ENCODE measurements around the gene TSPAN32. TPM values are rescaled to one million over a fixed set of nuclear protein-coding genes. Genes with fewer than 3 reads are reported as not detected.
A peak's percentile ranks its signal among the peaks of the same experiment; 100 is the strongest.

The TSPAN32 gene, protein sequence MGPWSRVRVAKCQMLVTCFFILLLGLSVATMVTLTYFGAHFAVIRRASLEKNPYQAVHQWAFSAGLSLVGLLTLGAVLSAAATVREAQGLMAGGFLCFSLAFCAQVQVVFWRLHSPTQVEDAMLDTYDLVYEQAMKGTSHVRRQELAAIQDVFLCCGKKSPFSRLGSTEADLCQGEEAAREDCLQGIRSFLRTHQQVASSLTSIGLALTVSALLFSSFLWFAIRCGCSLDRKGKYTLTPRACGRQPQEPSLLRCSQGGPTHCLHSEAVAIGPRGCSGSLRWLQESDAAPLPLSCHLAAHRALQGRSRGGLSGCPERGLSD
- total RNA-seq (60.0 TPM), polyA plus RNA-seq (10 to 100 TPM; 13.8 to 60.7 (median 31.0) TPM)

GRCh38 chr11:2301631-2302305 lies at the start of gene TSPAN32, which contains the start of gene C11orf21:
Gene TSPAN32 (plus strand): TSS chr11:2302013. CDS start chr11:2302150, 137 bp downstream.
Gene C11orf21 (minus strand): TSS chr11:2301918. CDS start chr11:2301808, 110 bp downstream.
- Histone ChIP-seq H3K36me3 (ENCODE audit: control insufficient read depth, insufficient read depth, low read length) (no peaks in the 10 kb centered on the region), H3K4me1 (ENCODE audit: control insufficient read depth, insufficient read depth, low read length, poor library complexity, severe bottlenecking) (peaks cover 83% of the 10 kb centered on the region), H3K9me3 (ENCODE audit: control insufficient read depth in 2 of 2, low read length in 2 of 2) (no peaks in the 10 kb centered on the region), H3K27ac (ENCODE audit: insufficient read depth, low read length, poor library complexity, severe bottlenecking) (peak within 1 kb of the TSS; percentile 80), H3K4me3 (ENCODE audit: low read depth, low read length) (peak within 1 kb of the TSS; percentile 81), H3K27me3 (ENCODE audit: control insufficient read depth, insufficient read depth, low read length) (no peaks in the 10 kb centered on the region)
- Mint-ChIP-seq H3K36me3 (peaks cover 10% of the 10 kb centered on the region), H3K27ac (peak within 1 kb of the TSS; percentile 90 to 96 (median 95)), H3K4me1 (peaks cover 0 to 82% (median 30%) of the 10 kb centered on the region in 4 donors), H3K27me3 (no peaks in the 10 kb centered on the region), H3K4me3 (peak within 1 kb of the TSS; percentile 94 to 99 (median 96)), H3K9me3 (no peaks in the 10 kb centered on the region)
- DNase-seq, result peak; percentile 59 to 92 (median 63)
- ATAC-seq (ENCODE audit: low read depth in 2 of 2), result peak; percentile 52 to 65

DNA sequence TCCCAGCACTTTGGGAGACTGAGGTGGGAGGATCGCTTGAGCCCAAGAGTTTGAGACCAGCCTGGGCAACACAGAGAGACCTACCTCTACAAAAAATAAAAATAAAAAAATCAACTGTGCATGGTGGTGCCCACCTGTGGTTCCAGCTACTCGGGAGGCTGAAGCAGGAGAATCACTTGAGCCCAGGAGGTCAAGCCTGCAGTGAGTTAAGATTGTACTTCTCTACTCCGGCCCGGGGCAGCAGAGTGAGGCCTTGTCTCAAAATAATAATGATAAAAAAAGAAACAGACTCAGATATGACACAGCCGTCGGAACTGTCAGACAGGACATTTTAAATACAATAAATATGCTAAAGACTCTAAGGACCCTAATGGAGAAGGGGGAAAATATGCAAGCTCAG lies 49.8 kb upstream of the TSPAN32 start:
- H3K27me3 ChIP-seq (ENCODE audit: control insufficient read depth, insufficient read depth, low read length), result no peaks in the 10 kb centered on the region
- H3K4me3 ChIP-seq (ENCODE audit: low read depth, low read length), result no peak overlapping the region
- no peaks in the 10 kb centered on the region for H3K36me3 ChIP-seq (ENCODE audit: control insufficient read depth, insufficient read depth, low read length)
- H3K9me3 ChIP-seq (ENCODE audit: control insufficient read depth in 2 of 2, low read length in 2 of 2), result no peaks in the 10 kb centered on the region
- no peak overlapping the region for H3K4me3 Mint-ChIP-seq
- H3K27ac ChIP-seq (ENCODE audit: insufficient read depth, low read length, poor library complexity, severe bottlenecking), result no peak overlapping the region
- DNase-seq, result no peak
- peak overlapping the region in 1 of 3 donors; percentile 1 for H3K27ac Mint-ChIP-seq
- no peaks in the 10 kb centered on the region for H3K4me1 ChIP-seq (ENCODE audit: control insufficient read depth, insufficient read depth, low read length, poor library complexity, severe bottlenecking)
- H3K36me3 Mint-ChIP-seq, result no peaks in the 10 kb centered on the region
- peaks cover 4% of the 10 kb centered on the region for H3K27me3 Mint-ChIP-seq
- no peaks in the 10 kb centered on the region for H3K4me1 Mint-ChIP-seq
- no peak for ATAC-seq (ENCODE audit: low read depth in 2 of 2)
- H3K9me3 Mint-ChIP-seq, result peaks cover 0 to 5% (median 0%) of the 10 kb centered on the region in 7 donors

- Histone ChIP-seq H3K4me3 (ENCODE audit: low read depth, low read length) (no peak overlapping the region), H3K4me1 (ENCODE audit: control insufficient read depth, insufficient read depth, low read length, poor library complexity, severe bottlenecking) (no peaks in the 10 kb centered on the region), H3K27ac (ENCODE audit: insufficient read depth, low read length, poor library complexity, severe bottlenecking) (no peak overlapping the region), H3K36me3 (ENCODE audit: control insufficient read depth, insufficient read depth, low read length) (no peaks in the 10 kb centered on the region), H3K9me3 (ENCODE audit: control insufficient read depth in 2 of 2, low read length in 2 of 2) (no peaks in the 10 kb centered on the region), H3K27me3 (ENCODE audit: control insufficient read depth, insufficient read depth, low read length) (no peaks in the 10 kb centered on the region)
- Mint-ChIP-seq H3K27ac (no peak overlapping the region), H3K4me1 (no peaks in the 10 kb centered on the region), H3K4me3 (no peak overlapping the region), H3K9me3 (peaks cover 0 to 1% (median 0%) of the 10 kb centered on the region in 7 donors), H3K36me3 (no peaks in the 10 kb centered on the region), H3K27me3 (peaks cover 4% of the 10 kb centered on the region)
- DNase-seq, result no peak
- ATAC-seq (ENCODE audit: low read depth in 2 of 2), result no peak
These were observed 45.4 kb upstream of the TSPAN32 start for GRCh38 chr11:2256293-2256913.

GRCh38 chr11:2256951-2257700 lies 44.7 kb upstream of the TSPAN32 start:
- no peaks in the 10 kb centered on the region for H3K36me3 Mint-ChIP-seq
- H3K4me1 Mint-ChIP-seq, result no peaks in the 10 kb centered on the region
- H3K27me3 ChIP-seq (ENCODE audit: control insufficient read depth, insufficient read depth, low read length), result no peaks in the 10 kb centered on the region
- no peak overlapping the region for H3K4me3 Mint-ChIP-seq
- ATAC-seq (ENCODE audit: low read depth in 2 of 2), result no peak
- no peak overlapping the region for H3K27ac ChIP-seq (ENCODE audit: insufficient read depth, low read length, poor library complexity, severe bottlenecking)
- no peaks in the 10 kb centered on the region for H3K36me3 ChIP-seq (ENCODE audit: control insufficient read depth, insufficient read depth, low read length)
- DNase-seq, result no peak
- no peak overlapping the region for H3K4me3 ChIP-seq (ENCODE audit: low read depth, low read length)
- no peaks in the 10 kb centered on the region for H3K4me1 ChIP-seq (ENCODE audit: control insufficient read depth, insufficient read depth, low read length, poor library complexity, severe bottlenecking)
- H3K27me3 Mint-ChIP-seq, result peaks cover 4% of the 10 kb centered on the region
- no peaks in the 10 kb centered on the region for H3K9me3 ChIP-seq (ENCODE audit: control insufficient read depth in 2 of 2, low read length in 2 of 2)
- peaks cover 0 to 1% (median 0%) of the 10 kb centered on the region in 7 donors for H3K9me3 Mint-ChIP-seq
- no peak overlapping the region for H3K27ac Mint-ChIP-seq

GRCh38 chr11:2258501-2259465 lies 43.0 kb upstream of the TSPAN32 start:
- no peaks in the 10 kb centered on the region for H3K36me3 Mint-ChIP-seq
- H3K36me3 ChIP-seq (ENCODE audit: control insufficient read depth, insufficient read depth, low read length), result no peaks in the 10 kb centered on the region
- peaks cover 4% of the 10 kb centered on the region for H3K27me3 Mint-ChIP-seq
- H3K27ac ChIP-seq (ENCODE audit: insufficient read depth, low read length, poor library complexity, severe bottlenecking), result no peak overlapping the region
- ATAC-seq (ENCODE audit: low read depth in 2 of 2), result no peak
- H3K4me3 ChIP-seq (ENCODE audit: low read depth, low read length), result no peak overlapping the region
- H3K9me3 Mint-ChIP-seq, result no peaks in the 10 kb centered on the region
- H3K27me3 ChIP-seq (ENCODE audit: control insufficient read depth, insufficient read depth, low read length), result no peaks in the 10 kb centered on the region
- no peak overlapping the region for H3K27ac Mint-ChIP-seq
- H3K4me1 Mint-ChIP-seq, result no peaks in the 10 kb centered on the region
- no peak for DNase-seq
- no peaks in the 10 kb centered on the region for H3K9me3 ChIP-seq (ENCODE audit: control insufficient read depth in 2 of 2, low read length in 2 of 2)
- no peak overlapping the region for H3K4me3 Mint-ChIP-seq
- no peaks in the 10 kb centered on the region for H3K4me1 ChIP-seq (ENCODE audit: control insufficient read depth, insufficient read depth, low read length, poor library complexity, severe bottlenecking)

DNA sequence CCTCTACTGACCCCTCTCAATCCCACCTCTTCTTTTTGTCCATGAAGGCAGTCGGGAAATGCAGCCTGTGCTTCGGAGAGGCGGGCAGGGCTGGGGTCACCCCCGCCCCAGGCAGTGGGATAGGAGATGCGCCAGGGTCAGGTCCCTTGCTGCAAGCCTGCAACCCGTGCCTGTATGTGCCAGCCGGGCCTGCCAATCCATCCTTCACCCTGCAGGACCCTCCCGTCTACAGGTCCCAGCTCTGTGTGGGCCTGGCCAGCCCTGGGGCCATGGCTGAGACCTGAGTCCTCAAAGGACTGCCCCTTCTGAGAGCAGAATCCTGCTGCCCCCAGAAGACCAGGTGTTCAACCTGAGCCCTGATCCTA lies 42.4 kb upstream of the TSPAN32 start:
- peaks cover 0 to 4% (median 0%) of the 10 kb centered on the region in 4 donors for H3K4me1 Mint-ChIP-seq
- no peak for DNase-seq
- H3K27me3 Mint-ChIP-seq, result peaks cover 4% of the 10 kb centered on the region
- Histone ChIP-seq H3K27ac (ENCODE audit: insufficient read depth, low read length, poor library complexity, severe bottlenecking) (no peak overlapping the region), H3K27me3 (ENCODE audit: control insufficient read depth, insufficient read depth, low read length) (no peaks in the 10 kb centered on the region), H3K9me3 (ENCODE audit: control insufficient read depth in 2 of 2, low read length in 2 of 2) (no peaks in the 10 kb centered on the region), H3K4me1 (ENCODE audit: control insufficient read depth, insufficient read depth, low read length, poor library complexity, severe bottlenecking) (no peaks in the 10 kb centered on the region), H3K4me3 (ENCODE audit: low read depth, low read length) (no peak overlapping the region), H3K36me3 (ENCODE audit: control insufficient read depth, insufficient read depth, low read length) (no peaks in the 10 kb centered on the region)
- H3K9me3 Mint-ChIP-seq, result no peaks in the 10 kb centered on the region
- no peak overlapping the region for H3K4me3 Mint-ChIP-seq
- no peak for ATAC-seq (ENCODE audit: low read depth in 2 of 2)
- H3K27ac Mint-ChIP-seq, result no peak overlapping the region
- H3K36me3 Mint-ChIP-seq, result no peaks in the 10 kb centered on the region

All from CD4-positive, CD25-positive, alpha-beta regulatory T cell (primary cell).